HG03159 (cell line): ENCODE results near the gene TM9SF3.
"Not testable (repeated sequence)": the region's sequence is repeated elsewhere in the genome, so short reads cannot be mapped to it uniquely, and the experiment has no call there.

Experiments used
- ATAC-seq: cut with Tn5 transposase; IDR thresholded peaks from one replicate; pipeline ENCODE4 v1.9.1; 2021; ENCODE audit warnings: mild to moderate bottlenecking, moderate library complexity; ENCODE audit not compliant: unreplicated experiment

Gene TM9SF3

DNA sequence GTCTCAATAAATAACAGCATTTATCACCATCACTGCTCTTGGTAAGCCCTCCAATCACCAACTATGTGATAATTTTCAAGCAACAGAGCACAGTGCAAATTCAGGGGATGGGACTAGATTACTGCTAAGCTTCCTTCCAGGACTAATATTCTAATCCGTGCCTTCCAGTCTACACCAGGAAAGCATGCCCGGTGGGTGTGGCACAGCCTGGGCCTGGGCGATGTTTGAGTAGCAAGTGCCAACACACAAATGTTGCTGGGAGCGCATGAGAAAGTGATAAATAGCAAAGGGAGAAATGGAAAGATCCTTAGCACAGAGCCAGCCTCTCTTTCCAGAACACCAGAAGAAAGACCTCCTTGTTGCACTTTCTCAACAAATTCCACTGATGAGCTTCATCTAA, 13.5 kb upstream of the TM9SF3 start:
- ATAC-seq: no peak

DNA sequence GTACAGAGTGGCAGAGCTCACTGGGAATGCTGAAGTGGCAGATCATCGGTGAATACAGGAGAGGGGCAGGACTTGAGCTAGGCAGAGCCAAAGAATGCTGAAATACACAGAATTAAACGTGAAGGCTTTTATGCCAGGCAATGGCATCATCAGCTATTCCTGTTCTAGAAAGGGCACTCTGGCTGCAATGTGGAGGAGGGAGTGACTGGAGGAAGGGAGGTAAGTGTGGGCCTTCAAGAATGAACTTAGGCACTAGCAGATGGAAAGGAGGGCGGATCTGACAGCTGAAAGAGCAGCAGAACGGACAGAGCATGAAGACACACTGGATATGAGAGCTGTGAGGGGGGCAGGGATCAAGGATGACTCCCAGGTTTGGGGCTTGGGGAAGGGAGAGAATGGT, 12.0 kb upstream of the TM9SF3 start:
- no peak for ATAC-seq

- ATAC-seq: no peak
Observed at GRCh38 chr10:96596422-96597407, 9.9 kb upstream of the TM9SF3 start.

- ATAC-seq: no peak
Observed at GRCh38 chr10:96595741-96596140, 8.9 kb upstream of the TM9SF3 start.

DNA sequence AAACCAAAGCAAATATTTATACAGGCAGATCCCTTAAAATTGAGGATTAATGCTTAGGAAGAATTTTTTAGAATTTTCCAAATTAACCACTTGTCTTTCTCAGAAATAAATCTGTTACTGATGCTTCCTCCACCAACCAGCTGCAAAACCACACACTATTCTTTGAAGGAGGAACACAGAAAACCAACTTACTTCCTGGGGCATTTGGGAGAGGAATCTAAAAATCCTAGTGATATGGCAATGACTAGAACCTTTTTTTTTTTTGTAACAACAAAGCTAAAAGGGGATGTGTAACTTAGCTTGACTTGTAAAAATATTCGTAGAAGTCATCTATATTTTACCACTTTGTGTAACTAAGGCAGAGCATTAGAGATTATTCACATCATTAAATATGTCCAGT, 5.1 kb upstream of the TM9SF3 start:
- no peak for ATAC-seq

GRCh38 chr10:96588616-96589419, 2.0 kb upstream of the TM9SF3 start:
- ATAC-seq: no peak

DNA sequence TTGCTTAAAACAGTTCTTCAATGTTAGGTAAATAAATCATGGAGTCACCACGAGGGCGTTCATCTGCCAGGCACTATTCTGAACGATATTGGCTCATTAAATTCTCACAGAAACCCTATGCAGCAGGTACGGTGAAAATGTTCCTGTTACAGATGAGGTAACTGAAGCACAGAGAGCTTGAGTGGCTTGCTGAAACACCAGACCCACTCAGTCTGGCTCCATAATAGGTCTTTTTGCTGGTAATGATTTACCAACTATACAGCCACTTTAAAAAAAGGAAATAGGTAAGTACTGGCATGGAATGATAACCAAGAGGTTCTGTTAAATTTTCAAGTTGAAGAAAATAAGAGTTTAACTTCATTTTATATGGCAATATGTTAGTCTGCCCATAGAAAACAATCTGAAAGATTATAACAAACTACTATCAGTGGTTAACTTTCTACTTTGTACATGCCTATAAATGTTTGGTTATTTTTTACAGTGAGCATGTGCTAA, 1.3 kb upstream of the TM9SF3 start:
- ATAC-seq: no peak

DNA sequence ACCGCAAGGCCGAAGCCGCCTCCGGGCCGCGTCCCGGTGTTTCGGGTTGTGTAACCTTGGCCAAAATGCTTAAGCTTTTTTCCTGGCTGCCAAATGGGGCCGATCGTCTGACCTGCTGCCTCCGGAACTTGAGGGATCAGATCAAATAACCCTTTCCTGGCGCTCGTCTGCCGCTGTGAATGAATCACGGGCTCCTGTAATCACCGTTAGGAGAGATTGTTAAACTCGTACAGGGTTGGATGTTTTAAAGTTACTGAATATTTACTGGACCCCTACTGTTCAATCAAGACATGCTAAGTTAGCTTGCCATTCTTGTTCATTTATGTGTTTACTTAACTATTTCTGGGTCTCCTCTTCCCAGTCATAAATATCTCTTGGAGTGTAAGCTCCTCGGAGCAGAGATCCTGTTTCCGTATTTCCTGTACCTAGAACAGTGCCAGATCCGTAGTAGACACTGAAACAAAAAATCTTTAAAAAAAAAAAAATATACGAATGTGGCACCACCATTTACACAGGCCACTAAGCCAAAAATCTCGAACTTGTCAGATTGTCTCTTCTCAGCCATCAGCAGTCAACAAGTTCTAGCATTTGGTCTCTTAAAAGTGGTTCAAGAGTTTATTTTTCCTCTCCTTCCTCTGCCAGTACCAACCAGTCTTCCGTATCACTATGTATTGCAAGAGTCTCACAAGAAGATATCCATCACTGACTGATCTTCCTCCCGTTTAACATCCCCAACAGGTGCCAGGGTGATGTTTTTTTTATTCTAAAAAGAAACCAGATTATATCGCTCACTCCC, 650 bp upstream of the TM9SF3 start:
- ATAC-seq: peak; percentile 6

DNA sequence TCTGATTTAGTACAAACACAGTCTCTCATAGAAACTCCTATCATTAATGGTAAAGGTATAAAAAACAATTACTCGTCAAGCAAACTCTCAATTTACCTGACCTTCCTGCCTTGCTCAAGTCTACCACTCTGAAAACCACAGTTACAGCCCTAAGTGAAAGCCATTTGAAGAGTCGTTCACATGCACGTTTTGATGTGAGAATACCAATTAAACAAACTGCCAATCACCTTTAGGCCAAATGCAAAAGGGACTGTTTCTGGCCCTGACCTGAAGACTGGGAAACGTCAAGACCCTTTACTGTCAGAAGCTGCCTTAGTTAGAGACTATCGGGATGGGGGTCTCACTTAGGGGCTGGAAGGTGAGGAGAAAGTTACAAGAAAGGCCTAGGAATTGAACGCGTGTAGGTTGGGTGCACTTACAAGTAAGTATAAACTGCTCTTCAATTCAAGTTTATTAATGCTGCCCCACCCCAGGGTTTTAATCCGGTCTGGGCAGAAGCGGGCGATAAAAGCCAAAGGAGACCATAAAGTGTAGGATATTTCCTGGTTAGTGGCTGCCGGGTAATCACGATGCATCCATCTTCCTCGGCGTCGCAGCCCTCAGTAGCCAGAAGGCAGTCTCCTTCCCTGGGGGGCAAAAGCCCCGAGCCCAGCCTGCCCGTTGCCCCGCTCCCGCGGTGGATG, 935 bp downstream of the TM9SF3 start:
- ATAC-seq: peak; percentile 18

GRCh38 chr10:96584474-96584873, 2.3 kb downstream of the TM9SF3 start:
- no peak for ATAC-seq

- no peak for ATAC-seq
Observed at GRCh38 chr10:96584035-96584434, 2.8 kb downstream of the TM9SF3 start.

DNA sequence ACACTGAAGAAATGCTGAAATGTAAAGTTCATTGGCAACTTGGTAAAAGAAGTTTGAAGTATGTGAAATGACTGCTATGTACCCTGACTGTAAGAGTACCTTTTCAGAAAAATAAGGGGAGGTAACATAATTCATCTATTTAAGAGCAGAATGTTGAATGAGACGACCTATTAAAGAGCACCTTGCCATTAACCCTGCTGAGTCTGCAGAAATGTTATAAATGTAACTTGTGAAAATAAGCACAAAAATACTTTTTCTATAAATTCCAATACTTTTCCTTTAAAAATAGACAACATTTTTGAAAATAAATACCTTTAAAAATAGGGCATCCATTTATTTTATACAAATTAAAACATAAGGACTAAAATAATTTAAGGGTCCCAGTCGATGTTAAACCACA, 7.7 kb downstream of the TM9SF3 start:
- no peak for ATAC-seq

- ATAC-seq: no peak
Observed at GRCh38 chr10:96578633-96579032, 8.2 kb downstream of the TM9SF3 start.

GRCh38 chr10:96578022-96578421, 8.8 kb downstream of the TM9SF3 start:
- ATAC-seq: no peak

- ATAC-seq: no peak
Observed at GRCh38 chr10:96577069-96577468, 9.7 kb downstream of the TM9SF3 start.

DNA sequence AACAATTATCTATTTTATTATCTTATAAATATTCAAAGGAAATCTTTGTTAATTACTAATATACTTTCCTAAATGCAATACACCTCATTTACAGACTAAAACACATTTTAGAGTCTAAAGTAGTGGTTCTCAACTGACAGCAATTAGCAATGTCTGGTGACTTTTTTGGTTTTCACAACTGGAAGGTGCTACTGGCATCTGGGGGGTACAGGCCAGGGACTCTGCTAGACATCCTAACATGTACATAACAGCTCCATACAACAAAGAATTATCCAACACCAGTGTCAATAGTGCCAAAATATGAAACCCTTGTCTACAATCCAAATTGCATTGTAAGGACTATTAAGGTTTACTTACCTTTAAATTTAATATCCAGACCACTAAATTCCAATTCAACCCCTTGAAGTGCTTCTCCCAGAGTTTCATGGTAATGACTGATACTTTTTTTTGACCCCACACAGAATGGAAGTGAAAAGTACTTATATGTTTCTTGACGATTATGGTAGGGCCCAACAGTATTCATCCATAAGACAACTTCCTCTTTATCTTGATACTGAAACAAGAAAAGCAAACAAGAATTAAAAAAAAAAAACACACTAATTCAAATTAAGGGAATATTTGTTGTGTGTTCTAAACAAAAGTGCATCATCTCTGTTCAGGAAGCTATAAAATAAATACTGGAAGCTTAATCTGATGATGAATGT, 10.4 kb downstream of the TM9SF3 start:
- ATAC-seq: no peak

DNA sequence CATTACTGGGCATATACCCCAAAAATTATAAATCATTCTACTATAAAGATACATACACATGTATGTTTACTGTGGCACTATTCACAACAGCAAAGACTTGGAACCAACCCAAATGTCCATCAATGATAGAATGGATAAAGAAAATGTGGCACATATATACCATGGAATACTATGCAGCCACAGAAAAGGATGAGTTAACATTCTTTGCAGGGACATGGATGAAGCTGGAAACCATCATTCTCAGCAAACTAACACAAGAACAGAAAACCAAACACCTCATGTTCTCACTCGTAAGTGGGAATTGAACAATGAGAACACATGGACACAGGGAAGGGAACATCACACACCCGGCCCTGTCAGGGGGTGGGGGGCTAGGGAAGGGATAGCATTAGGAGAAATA, 12.2 kb downstream of the TM9SF3 start:
- ATAC-seq: not testable (repeated sequence)

DNA sequence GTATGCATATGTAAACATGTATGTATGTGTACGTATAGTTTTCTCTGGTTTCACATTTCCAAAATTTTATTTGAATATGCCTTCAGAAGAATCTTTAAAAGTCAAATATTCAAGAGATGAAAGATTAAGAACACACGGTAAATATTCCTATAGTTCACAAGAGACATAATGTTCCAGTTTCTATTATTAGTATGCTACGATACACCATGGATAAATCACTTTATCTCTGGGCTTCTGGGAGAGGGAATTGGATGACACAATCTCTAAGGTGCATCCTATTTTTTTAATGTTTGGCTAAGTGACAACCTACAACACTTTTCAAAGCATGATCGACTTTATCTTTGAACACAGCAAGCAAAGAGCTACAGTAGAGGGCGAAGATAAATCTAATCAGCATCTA, 13.8 kb downstream of the TM9SF3 start:
- ATAC-seq: no peak
